Measurements from ENCODE around the gene INPP5B.

DNA sequence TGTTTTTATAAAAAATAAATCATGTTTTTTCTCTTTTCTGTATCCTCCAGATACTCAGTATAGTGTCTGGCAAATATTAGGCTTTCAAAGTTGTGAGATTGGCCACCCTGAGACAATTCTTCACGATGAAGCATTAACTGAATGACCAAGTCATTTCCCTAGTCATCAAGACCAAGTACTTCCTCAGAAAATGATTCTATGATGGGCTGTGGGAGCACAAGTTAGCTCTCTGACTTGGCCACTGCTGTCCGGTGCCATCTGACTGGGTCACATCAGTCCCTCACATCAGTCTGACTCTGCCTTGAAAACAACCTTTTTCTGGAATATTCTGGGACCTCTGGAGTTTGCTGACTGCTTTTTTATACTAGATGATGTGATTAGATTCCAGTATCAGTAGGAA lies 125.4 kb downstream of the INPP5B start:
- TF ChIP-seq CTCF (IDR thresholded peaks at IDR 0.05; ENCODE audit: low read depth, low read length), result no peak
- TF ChIP-seq EZH2phosphoT487 (IDR thresholded peaks at IDR 0.05; ENCODE audit: low read depth), result no peak
